Measurements from ENCODE around the gene ARID3A. TPM values are rescaled to one million over a fixed set of nuclear protein-coding genes. Genes with fewer than 3 reads are reported as not detected.

The ARID3A gene
- total and polyA plus RNA-seq, 2 of the 8 experiments (the other 6 are each of a cell fraction or from before 2014, with no cell fraction given) = 40.5 to 77.4 TPM

DNA sequence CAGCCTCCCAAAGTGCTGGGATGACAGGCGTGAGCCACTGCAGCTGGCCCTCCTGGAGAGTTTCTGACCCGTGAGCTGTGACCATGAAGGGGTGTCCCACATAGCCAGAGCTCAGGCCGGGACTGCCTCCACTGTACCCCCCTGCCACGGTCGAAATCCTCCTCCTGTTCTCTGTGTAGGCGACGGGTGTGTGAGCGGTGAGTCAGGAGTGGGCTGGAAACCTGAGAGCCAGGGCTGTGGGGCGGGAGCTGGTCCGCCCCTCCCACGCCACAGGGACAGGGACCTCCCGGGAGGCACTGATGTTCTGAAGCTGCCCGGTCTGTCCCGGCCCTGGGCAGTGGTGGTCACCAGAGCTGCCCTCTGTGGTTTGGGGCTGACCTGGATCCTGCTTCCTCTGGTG lies 62.2 kb downstream of the ARID3A start (continued):
- TF ChIP-seq ATF2 (IDR thresholded peaks at IDR 0.05; ENCODE audit: low read length) = no peak
- TF ChIP-seq JUN (IDR thresholded peaks at IDR 0.05; ENCODE audit: low read depth, low read length) = no peak
